AG08395 (cell line): Measurements from ENCODE around the gene RNF126.
A peak's percentile ranks its signal among the peaks of the same experiment; 100 is the strongest.
"Not testable (repeated sequence)": the region's sequence is repeated elsewhere in the genome, so short reads cannot be mapped to it uniquely, and the experiment has no call there.

Source experiments
- DNase-seq: peaks from one replicate; pipeline ENCODE4 v3.0.0; 2012; ENCODE audit warnings: mixed read lengths, low spot score

The RNF126 gene

GRCh38 chr19:646779-647565 is 16.0 kb downstream of the RNF126 start:
- no peak for DNase-seq

GRCh38 chr19:645912-646778 is 16.9 kb downstream of the RNF126 start:
- DNase-seq = no peak

GRCh38 chr19:644789-645188 is 18.2 kb downstream of the RNF126 start:
- no peak for DNase-seq

- DNase-seq = no peak
Measured at GRCh38 chr19:644363-644762, 18.7 kb downstream of the RNF126 start.

GRCh38 chr19:643736-644135 is 19.3 kb downstream of the RNF126 start:
- no peak for DNase-seq

GRCh38 chr19:642767-643727 is 20.0 kb downstream of the RNF126 start:
- no peak for DNase-seq

- DNase-seq = no peak
Measured at GRCh38 chr19:641702-642101, 21.3 kb downstream of the RNF126 start.

GRCh38 chr19:640606-641189 is 22.3 kb downstream of the RNF126 start:
- DNase-seq = no peak

- DNase-seq = no peak
Measured at GRCh38 chr19:640161-640558, 22.9 kb downstream of the RNF126 start.

- DNase-seq = peak; percentile 99
Measured at GRCh38 chr19:639253-640160, 23.5 kb downstream of the RNF126 start, which contains the start of gene FGF22. TSS of gene FGF22 (plus strand) at chr19:639879. CDS start at chr19:639926, 47 bp downstream.

GRCh38 chr19:638906-639252 is 24.1 kb downstream of the RNF126 start:
- DNase-seq = no peak

- DNase-seq = no peak
Measured at GRCh38 chr19:634975-635652, 27.9 kb downstream of the RNF126 start.

- peak; percentile 39 for DNase-seq
Measured at GRCh38 chr19:633786-634639, 29.0 kb downstream of the RNF126 start.

- peak; percentile 100 for DNase-seq
Measured at GRCh38 chr19:633068-633785, 29.8 kb downstream of the RNF126 start, which contains the start of gene POLRMT. TSS of gene POLRMT (minus strand) at chr19:633537. CDS start at chr19:633512, 25 bp downstream.

GRCh38 chr19:632579-633067 is 30.4 kb downstream of the RNF126 start:
- peak; percentile 59 for DNase-seq

- DNase-seq = no peak
Measured at GRCh38 chr19:629961-630714, 32.9 kb downstream of the RNF126 start.

- DNase-seq = not testable (repeated sequence)
Measured at GRCh38 chr19:629515-629914, 33.5 kb downstream of the RNF126 start.
